IMR-90 (cell line): ENCODE measurements around the gene GNAI2. TPM values are rescaled to one million over a fixed set of nuclear protein-coding genes. Genes with fewer than 3 reads are reported as not detected.

Experiments
- ATAC-seq: fragments of 200-7000 bp; cut with Tn5 transposase; 2 replicates; pipeline ENCODE4 v1.9.1; 2020; ENCODE audit warnings: low read depth, mild to moderate bottlenecking, moderate library complexity
- BruUV-seq: library from RNA; stranded (reverse); fragments of 400-500 nt; replicated peaks from 2 replicates; lab custom pipeline; 2021; lab: Mats Ljungman, UMichigan
- CTCF ChIA-PET: fragments of 300-600 bp; formaldehyde crosslinking; extraction: SDS; loops from one replicate; lab custom pipeline; 2021; ENCODE audit warnings: antibody characterized with exemption; lab: Yijun Ruan, JAX
- POLR2A ChIA-PET: fragments of 300-600 bp; sonication (Branson Sonifier 250); formaldehyde crosslinking; loops from one replicate; lab custom pipeline; 2022; ENCODE audit warnings: antibody characterized with exemption; ENCODE audit not compliant: unreplicated experiment; lab: Charles Lee
- DNase-seq: peaks from one replicate; pipeline ENCODE4 v3.0.0; 2013
- H2AFZ ChIP-seq: replicated peaks from 2 replicates; pipeline ENCODE3; 2013; ENCODE audit warnings: low read length, mild to moderate bottlenecking; ENCODE audit not compliant: poor library complexity
- H2AK5ac ChIP-seq: 2 replicates; pipeline ENCODE4 v1.6.1; 2013; ENCODE audit warnings: low read depth, low read length, inconsistent platforms
- H2AK9ac ChIP-seq: replicated peaks from 2 replicates; pipeline ENCODE3; 2013; ENCODE audit warnings: mild to moderate bottlenecking, low read depth, low read length, moderate library complexity; ENCODE audit not compliant: poor library complexity
- H2BK120ac ChIP-seq: 2 replicates; pipeline ENCODE4 v1.6.1; 2013; ENCODE audit warnings: low read depth, low read length, inconsistent platforms
- H2BK15ac ChIP-seq: 3 replicates; pipeline ENCODE4 v1.6.1; 2013; ENCODE audit warnings: low read depth, low read length, inconsistent platforms
- H2BK20ac ChIP-seq: 2 replicates; pipeline ENCODE4 v1.6.1; 2013; ENCODE audit warnings: low read depth, mild to moderate bottlenecking, inconsistent platforms, low read length, moderate library complexity
- H2BK5ac ChIP-seq: 2 replicates; pipeline ENCODE4 v1.6.1; 2013; ENCODE audit warnings: mild to moderate bottlenecking, low read depth, low read length, inconsistent platforms; ENCODE audit not compliant: poor library complexity, severe bottlenecking
- H3K14ac ChIP-seq: replicated peaks from 2 replicates; pipeline ENCODE4 v1.6.1; 2013; ENCODE audit warnings: low read depth, low read length, inconsistent platforms
- H3K18ac ChIP-seq: 2 replicates; pipeline ENCODE4 v1.6.1; 2013; ENCODE audit warnings: low read depth, low read length, control low read depth
- H3K23ac ChIP-seq: 2 replicates; pipeline ENCODE4 v1.6.1; 2013; ENCODE audit warnings: low read depth, low read length, inconsistent platforms
- H3K27ac ChIP-seq: 2 replicates; pipeline ENCODE4 v1.5.1; 2013; ENCODE audit warnings: mild to moderate bottlenecking, control low read depth, low read length; ENCODE audit not compliant: insufficient read depth
- H3K27me3 ChIP-seq: 2 replicates; pipeline ENCODE4 v1.6.1; 2013; ENCODE audit warnings: low read length; ENCODE audit not compliant: control insufficient read depth, insufficient read depth
- H3K36me3 ChIP-seq: 2 replicates; pipeline ENCODE4 v1.6.1; 2013; ENCODE audit warnings: low read length, mixed read lengths; ENCODE audit not compliant: control insufficient read depth, insufficient read depth
- H3K4ac ChIP-seq: 2 replicates; pipeline ENCODE4 v1.6.1; 2013; ENCODE audit warnings: low read depth, low read length, inconsistent platforms
- H3K4me1 ChIP-seq: 2 replicates; pipeline ENCODE4 v1.6.1; 2013; ENCODE audit warnings: low read length, mixed read lengths; ENCODE audit not compliant: control insufficient read depth, insufficient read depth
- H3K4me2 ChIP-seq: 2 replicates; pipeline ENCODE4 v1.6.1; 2013; ENCODE audit warnings: low read depth, mild to moderate bottlenecking, control low read depth, low read length, moderate library complexity
- H3K4me3 ChIP-seq: 2 replicates; pipeline ENCODE4 v1.5.1; 2013; ENCODE audit warnings: low read depth, mild to moderate bottlenecking, control low read depth, low read length, moderate library complexity; ENCODE audit not compliant: insufficient read depth
- H3K56ac ChIP-seq: 2 replicates; pipeline ENCODE4 v1.6.1; 2013; ENCODE audit warnings: low read length, inconsistent platforms; ENCODE audit not compliant: insufficient read depth; ENCODE audit errors: extremely low read depth
- H3K79me1 ChIP-seq, 2 experiments: 2 replicates each; pipeline ENCODE4 v1.6.1; 2013; ENCODE audit warnings: low read length in 2 of 2, inconsistent platforms in 1 of 2, low read depth in 1 of 2
- H3K9ac ChIP-seq: 2 replicates; pipeline ENCODE4 v1.6.1; 2013; ENCODE audit warnings: low read depth, low read length, control low read depth
- H3K9me1 ChIP-seq: 2 replicates; pipeline ENCODE4 v1.6.1; 2013; ENCODE audit warnings: low read length, inconsistent platforms; ENCODE audit not compliant: insufficient read depth
- H3K9me3 ChIP-seq: 2 replicates; pipeline ENCODE4 v1.6.1; 2013; ENCODE audit warnings: low read length; ENCODE audit not compliant: control insufficient read depth, insufficient read depth
- H4K20me1 ChIP-seq: 2 replicates; pipeline ENCODE4 v1.6.1; 2013; ENCODE audit warnings: low read length, inconsistent platforms; ENCODE audit not compliant: insufficient read depth
- H4K5ac ChIP-seq: 2 replicates; pipeline ENCODE4 v1.6.1; 2013; ENCODE audit warnings: mild to moderate bottlenecking, low read depth, low read length, control low read depth
- H4K8ac ChIP-seq, 2 experiments: 2 replicates each; pipeline ENCODE4 v1.6.1; 2013; ENCODE audit warnings: low read depth in 2 of 2, low read length in 2 of 2, control low read depth in 1 of 2, inconsistent platforms in 1 of 2
- H4K91ac ChIP-seq: 2 replicates; pipeline ENCODE4 v1.6.1; 2013; ENCODE audit warnings: low read depth, low read length, inconsistent platforms; ENCODE audit not compliant: insufficient read depth
- BHLHE40 ChIP-seq: fragments of 150-350 bp; IDR thresholded peaks from 2 replicates; pipeline ENCODE4 v1.6.1; 2016; ENCODE audit warnings: mild to moderate bottlenecking, low read depth, low read length
- CEBPB ChIP-seq: IDR thresholded peaks from 2 replicates; pipeline ENCODE4 v1.6.1; 2012; ENCODE audit warnings: low read depth, low read length, improper control_type of control experiment
- CHD1 ChIP-seq: IDR thresholded peaks from 2 replicates; pipeline ENCODE4 v1.6.1; 2012; ENCODE audit warnings: low read depth, low read length, improper control_type of control experiment
- CTCF ChIP-seq: conservative IDR thresholded peaks from 2 replicates; pipeline ENCODE4 v1.5.1; 2012; ENCODE audit warnings: mild to moderate bottlenecking, low read depth, low read length, improper control_type of control experiment
- ELK1 ChIP-seq: fragments of 150-350 bp; IDR thresholded peaks from 2 replicates; pipeline ENCODE4 v1.6.1; 2016; ENCODE audit warnings: low read depth, mild to moderate bottlenecking, low read length, moderate library complexity, borderline replicate concordance
- FOS ChIP-seq: fragments of 150-350 bp; IDR thresholded peaks from 2 replicates; pipeline ENCODE4 v1.6.1; 2016; ENCODE audit warnings: low read depth, low read length
- MAFK ChIP-seq: IDR thresholded peaks from 2 replicates; pipeline ENCODE4 v1.6.1; 2012; ENCODE audit warnings: low read depth, low read length, improper control_type of control experiment
- MAZ ChIP-seq: IDR thresholded peaks from 2 replicates; pipeline ENCODE4 v1.6.1; 2012; ENCODE audit warnings: low read depth, mild to moderate bottlenecking, low read length, improper control_type of control experiment, moderate library complexity, borderline replicate concordance
- MXI1 ChIP-seq: IDR thresholded peaks from 2 replicates; pipeline ENCODE4 v1.6.1; 2012; ENCODE audit warnings: low read depth, mild to moderate bottlenecking, low read length, moderate library complexity, borderline replicate concordance
- NFE2L2 ChIP-seq: fragments of 150-350 bp; IDR thresholded peaks from 2 replicates; pipeline ENCODE4 v1.6.1; 2016; ENCODE audit warnings: low read depth, mild to moderate bottlenecking, low read length
- RAD21 ChIP-seq: IDR thresholded peaks from 2 replicates; pipeline ENCODE4 v1.6.1; 2012; ENCODE audit warnings: low read length, improper control_type of control experiment
- RFX5 ChIP-seq: IDR thresholded peaks from 2 replicates; pipeline ENCODE4 v1.8.0; 2012; ENCODE audit warnings: low read depth, mild to moderate bottlenecking, low read length, moderate library complexity
- SMC3 ChIP-seq: fragments of 150-350 bp; IDR thresholded peaks from 2 replicates; pipeline ENCODE4 v1.6.1; 2016; ENCODE audit warnings: low read depth, mild to moderate bottlenecking, antibody characterized with exemption, low read length, moderate library complexity
- USF2 ChIP-seq: fragments of 150-350 bp; IDR thresholded peaks from 2 replicates; pipeline ENCODE4 v1.6.1; 2017; ENCODE audit warnings: mild to moderate bottlenecking, antibody characterized with exemption, low read length, low read depth
- WGBS, 2 experiments: methylation state at CpG; one replicate each; pipeline versions ENCODE4 v1.1.5 to v1.1.7; 2013; ENCODE audit warnings: missing lambda C conversion rate in 2 of 2; ENCODE audit not compliant: insufficient read length in 1 of 2; ENCODE audit errors: extremely low coverage in 2 of 2; 5-methylcytosine and 5-hydroxymethylcytosine counted together
- dilution Hi-C: fragments of 300-500 bp; cut with HindIII; formaldehyde crosslinking; loops from one replicate; pipeline ENCODE4 v1.14.3; 2018; ENCODE audit warnings: low sequenced_read_pairs; ENCODE audit not compliant: unreplicated experiment
- in situ Hi-C: fragments of 300-500 bp; cut with MboI; formaldehyde crosslinking; loops from 3 replicates; pipeline ENCODE4 v1.14.3; 2019; ENCODE audit warnings: low sequenced_read_pairs, inconsistent platforms, mixed read lengths
- intact Hi-C: fragments of 100-400 bp; cut with micrococcal nuclease; formaldehyde crosslinking; loops from 2 replicates; pipeline ENCODE4 v1.10.0; 2022
- polyA plus RNA-seq, 3 experiments: library from polyadenylated mRNA; depleted of rRNA; stranded (reverse); fragments of >200 nt; gene quantifications; 2 replicates each; pipeline ENCODE4 v1.2.3, GENCODE V29; 2012; ENCODE audit warnings: low replicate concordance in 1 of 3
- total RNA-seq: library from RNA; depleted of rRNA; stranded (reverse); fragments of >200 nt; gene quantifications from 2 replicates; pipeline ENCODE4 v1.2.3, GENCODE V29; 2012

GNAI2 gene
- total and polyA plus RNA-seq, 2 of the 4 experiments (the other 2 are of a cell fraction), result 867 to 1,079 TPM

GRCh38 chr3:50203113-50203808 is 32.7 kb upstream of the GNAI2 start:
- peaks cover 63% of the 10 kb centered on the region for H3K27me3 ChIP-seq
- H3K4ac ChIP-seq, result no peak overlapping the region
- no peaks in the 10 kb centered on the region for H3K9me3 ChIP-seq
- DNase-seq (no peak), ATAC-seq (no peak)
- H3K4me2 ChIP-seq, result no peak overlapping the region
- in situ Hi-C loops, result no loop called here
- no peaks in the 10 kb centered on the region; the same call in 1 of the 2 replicates for H4K20me1 ChIP-seq
- H3K4me3 ChIP-seq, result no peak overlapping the region
- no peak overlapping the region for H3K56ac ChIP-seq
- no peak overlapping the region for H4K8ac ChIP-seq
- no peak overlapping the region for H4K91ac ChIP-seq
- no peak overlapping the region for H2AK5ac ChIP-seq
- dilution Hi-C loops, result no loop called here
- BruUV-seq, result no TSS peak
- WGBS, 2 experiments, result no CpG with 5 or more reads among the region's 9 CpGs
- intact Hi-C loops, result no loop called here
- H2AK9ac ChIP-seq, result no peak overlapping the region
- no peaks in the 10 kb centered on the region for H3K36me3 ChIP-seq
- H3K79me1 ChIP-seq, result no peaks in the 10 kb centered on the region
- H2BK15ac ChIP-seq, result no peak overlapping the region
- no peak overlapping the region for H2BK120ac ChIP-seq
- peaks cover 2% of the 10 kb centered on the region; the same call in 1 of the 2 replicates for H3K4me1 ChIP-seq
- H3K14ac ChIP-seq, result no peak overlapping the region
- TF ChIP-seq CHD1, result no peak
- no peak for TF ChIP-seq NFE2L2
- no peak for TF ChIP-seq BHLHE40
- no peak for TF ChIP-seq FOS
- TF ChIP-seq MAZ, result no peak
- TF ChIP-seq RFX5, result no peak
- TF ChIP-seq USF2, result no peak
- TF ChIP-seq RAD21, result no peak
- no peak for TF ChIP-seq CTCF
- no peak for TF ChIP-seq CEBPB
- no peak for TF ChIP-seq MXI1
- no peak for TF ChIP-seq ELK1
- TF ChIP-seq MAFK, result no peak
- no peak for TF ChIP-seq SMC3
- no peak overlapping the region for H2BK5ac ChIP-seq
- H3K18ac ChIP-seq, result no peak overlapping the region
- ChIA-PET POLR2A (no interaction called here), CTCF (interaction anchor here (1.4 kb wide), 1 partner anchor 23 kb away, joined by 6 read pairs; no protein-coding TSS in a partner anchor)
- no peak overlapping the region for H4K5ac ChIP-seq
- H3K9ac ChIP-seq, result no peak overlapping the region
- no peak overlapping the region for H3K23ac ChIP-seq
- no peak overlapping the region for H3K27ac ChIP-seq
- H3K9me1 ChIP-seq, result no peaks in the 10 kb centered on the region
- no peak overlapping the region for H2BK20ac ChIP-seq
- peak overlapping the region; percentile 32 for H2AFZ ChIP-seq
